Gastroesophageal sphincter (tissue), 3 donors: ENCODE measurements around the gene MYO15B.

Source experiments
- CTCF ChIP-seq, 4 experiments: fragments of 200-600 bp in 2 of 4; fragments of 450-650 bp in 2 of 4; sonication (generic) in 1 of 4; IDR thresholded peaks; one replicate each; pipeline ENCODE4 v1.5.1; 2017 to 2019; ENCODE audit warnings: antibody characterized with exemption in 4 of 4, mild to moderate bottlenecking in 2 of 4, moderate library complexity in 2 of 4
- POLR2AphosphoS5 ChIP-seq: sonication (generic); formaldehyde crosslinking; IDR thresholded peaks from one replicate; pipeline ENCODE4 v1.6.1; 2017; ENCODE audit warnings: antibody characterized with exemption

GRCh38 chr17:75642784-75643642, 55.4 kb downstream of the MYO15B start:
- TF ChIP-seq POLR2AphosphoS5 = no peak
- TF ChIP-seq CTCF (IDR thresholded peaks at IDR 0.05) = no peak
